Thyroid gland (tissue), 4 donors: Measurements from ENCODE around the gene CEP295NL. TPM values are rescaled to one million over a fixed set of nuclear protein-coding genes. Genes with fewer than 3 reads are reported as not detected.

ENCODE experiments used
- DNase-seq, 2 donors: peaks; one replicate each; pipeline ENCODE4 v3.0.0-alpha.2; 2019
- H3K27ac ChIP-seq, 3 donors: fragments of 200-600 bp; sonication (generic); 1 replicate in 2 of 3; 2 replicates in 1 of 3; pipeline ENCODE4 v1.5.1; 2016 to 2019; ENCODE audit warnings: mild to moderate bottlenecking in 1 of 3, moderate library complexity in 1 of 3
- H3K27me3 ChIP-seq: fragments of 200-600 bp; sonication (generic); one replicate; pipeline ENCODE4 v1.5.1; 2019
- H3K36me3 ChIP-seq, 2 donors: fragments of 200-600 bp; sonication (generic); one replicate each; pipeline ENCODE4 v1.5.1; 2016 to 2019
- H3K4me1 ChIP-seq, 2 donors: fragments of 200-600 bp; sonication (generic); one replicate each; pipeline ENCODE4 v1.5.1; 2017 to 2019
- H3K4me3 ChIP-seq, 3 donors: fragments of 200-600 bp; sonication (generic); replicated peaks in 1 of 3; 1 replicate in 2 of 3; 2 replicates in 1 of 3; pipeline ENCODE4 v1.5.1; 2016; ENCODE audit warnings: mild to moderate bottlenecking in 1 of 3
- H3K9me3 ChIP-seq: fragments of 200-600 bp; sonication (generic); one replicate; pipeline ENCODE4 v1.5.1; 2017
- CTCF ChIP-seq, 6 experiments: fragments of 200-600 bp in 3 of 6; fragments of 450-650 bp in 3 of 6; sonication (generic) in 3 of 6; IDR thresholded peaks; one replicate each; pipeline ENCODE4 v1.5.1; 2016 to 2019; ENCODE audit warnings: antibody characterized with exemption in 6 of 6, mild to moderate bottlenecking in 2 of 6, inconsistent platforms in 1 of 6, moderate library complexity in 1 of 6
- POLR2A ChIP-seq, 2 donors: fragments of 450-650 bp; IDR thresholded peaks; one replicate each; pipeline ENCODE4 v1.6.1; 2017; ENCODE audit warnings: antibody characterized with exemption in 2 of 2, mild to moderate bottlenecking in 2 of 2, moderate library complexity in 1 of 2
- WGBS, 2 donors: methylation state at CpG; one replicate each; pipeline ENCODE4 v1.1.5; 2017; 5-methylcytosine and 5-hydroxymethylcytosine counted together
- intact Hi-C: fragments of 100-400 bp; cut with DNase I; formaldehyde crosslinking; loops from one replicate; pipeline ENCODE4 v1.15.1; 2023
- total RNA-seq, 4 donors: library from RNA; depleted of rRNA; stranded (reverse); fragments of >200 nt; gene quantifications; one replicate each; pipeline ENCODE4 v1.2.3, GENCODE V29; 2016

Gene CEP295NL
- total RNA-seq, 4 donors from 2014 or later = 0.67 to 1.6 (median 1.4) TPM

GRCh38 chr17:78859051-78859450, 44.0 kb downstream of the CEP295NL start:
- no peak for DNase-seq
- no peak overlapping the region for H3K27ac ChIP-seq
- WGBS, 2 donors = 87 to 95% methylated on average over 4 of the region's 4 CpGs
- intact Hi-C loops = no loop called here
- no peaks in the 10 kb centered on the region for H3K27me3 ChIP-seq
- H3K9me3 ChIP-seq = no peaks in the 10 kb centered on the region
- H3K36me3 ChIP-seq = peaks cover 0 to 10% of the 10 kb centered on the region in 2 donors
- no peak overlapping the region for H3K4me3 ChIP-seq
- TF ChIP-seq CTCF (IDR thresholded peaks at IDR 0.05) (no peak), POLR2A (IDR thresholded peaks at IDR 0.05) (no peak)
- H3K4me1 ChIP-seq = no peaks in the 10 kb centered on the region

- no peak overlapping the region for H3K27ac ChIP-seq
- intact Hi-C loops = no loop called here
- no peaks in the 10 kb centered on the region for H3K9me3 ChIP-seq
- no peak overlapping the region for H3K4me3 ChIP-seq
- DNase-seq = no peak
- H3K27me3 ChIP-seq = no peaks in the 10 kb centered on the region
- 95 to 96% methylated on average over 11 to 14 of the region's 14 CpGs for WGBS, 2 donors
- TF ChIP-seq CTCF (IDR thresholded peaks at IDR 0.05) = no peak
- TF ChIP-seq POLR2A (IDR thresholded peaks at IDR 0.05) = no peak
- peaks cover 0 to 10% of the 10 kb centered on the region in 2 donors for H3K36me3 ChIP-seq
- H3K4me1 ChIP-seq = no peaks in the 10 kb centered on the region
Observed at GRCh38 chr17:78857266-78857665, 45.7 kb downstream of the CEP295NL start.

- Histone ChIP-seq H3K9me3 (no peaks in the 10 kb centered on the region), H3K4me1 (no peaks in the 10 kb centered on the region), H3K36me3 (peaks cover 0 to 10% of the 10 kb centered on the region in 2 donors), H3K27ac (no peak overlapping the region), H3K27me3 (no peaks in the 10 kb centered on the region), H3K4me3 (no peak overlapping the region)
- WGBS, 2 donors = 95 to 97% methylated on average over 20 of the region's 25 CpGs
- no peak for DNase-seq
- TF ChIP-seq CTCF (IDR thresholded peaks at IDR 0.05) = no peak
- no peak for TF ChIP-seq POLR2A (IDR thresholded peaks at IDR 0.05)
- intact Hi-C loops = no loop called here
Observed at GRCh38 chr17:78855561-78856165, 47.3 kb downstream of the CEP295NL start.

GRCh38 chr17:78854508-78854907, 48.5 kb downstream of the CEP295NL start:
- no peak overlapping the region for H3K27ac ChIP-seq
- H3K9me3 ChIP-seq = no peaks in the 10 kb centered on the region
- intact Hi-C loops = no loop called here
- 82 to 93% methylated on average over 6 of the region's 9 CpGs for WGBS, 2 donors
- DNase-seq = no peak
- H3K4me3 ChIP-seq = no peak overlapping the region
- no peaks in the 10 kb centered on the region for H3K27me3 ChIP-seq
- no peaks in the 10 kb centered on the region for H3K4me1 ChIP-seq
- TF ChIP-seq POLR2A (IDR thresholded peaks at IDR 0.05) (no peak), CTCF (IDR thresholded peaks at IDR 0.05) (no peak)
- H3K36me3 ChIP-seq = peaks cover 0 to 10% of the 10 kb centered on the region in 2 donors

- no peak for TF ChIP-seq POLR2A (IDR thresholded peaks at IDR 0.05)
- TF ChIP-seq CTCF (IDR thresholded peaks at IDR 0.05) = no peak
- Histone ChIP-seq H3K4me1 (no peaks in the 10 kb centered on the region), H3K4me3 (no peak overlapping the region), H3K9me3 (no peaks in the 10 kb centered on the region), H3K27ac (no peak overlapping the region), H3K36me3 (peaks cover 0 to 10% of the 10 kb centered on the region in 2 donors), H3K27me3 (no peaks in the 10 kb centered on the region)
- 88 to 90% methylated on average over 11 of the region's 11 CpGs for WGBS, 2 donors
- intact Hi-C loops = no loop called here
- no peak for DNase-seq
Observed at GRCh38 chr17:78853926-78854394, 49.0 kb downstream of the CEP295NL start.
